GM18519 (cell line): ENCODE data around the gene AFG1L.
"Not testable (repeated sequence)": the region's sequence is repeated elsewhere in the genome, so short reads cannot be mapped to it uniquely, and the experiment has no call there.

Experiments
- ATAC-seq: cut with Tn5 transposase; IDR thresholded peaks from one replicate; pipeline ENCODE4 v1.9.1; 2021; ENCODE audit warnings: mild to moderate bottlenecking, moderate library complexity; ENCODE audit not compliant: unreplicated experiment, low FRiP score

The AFG1L gene

DNA sequence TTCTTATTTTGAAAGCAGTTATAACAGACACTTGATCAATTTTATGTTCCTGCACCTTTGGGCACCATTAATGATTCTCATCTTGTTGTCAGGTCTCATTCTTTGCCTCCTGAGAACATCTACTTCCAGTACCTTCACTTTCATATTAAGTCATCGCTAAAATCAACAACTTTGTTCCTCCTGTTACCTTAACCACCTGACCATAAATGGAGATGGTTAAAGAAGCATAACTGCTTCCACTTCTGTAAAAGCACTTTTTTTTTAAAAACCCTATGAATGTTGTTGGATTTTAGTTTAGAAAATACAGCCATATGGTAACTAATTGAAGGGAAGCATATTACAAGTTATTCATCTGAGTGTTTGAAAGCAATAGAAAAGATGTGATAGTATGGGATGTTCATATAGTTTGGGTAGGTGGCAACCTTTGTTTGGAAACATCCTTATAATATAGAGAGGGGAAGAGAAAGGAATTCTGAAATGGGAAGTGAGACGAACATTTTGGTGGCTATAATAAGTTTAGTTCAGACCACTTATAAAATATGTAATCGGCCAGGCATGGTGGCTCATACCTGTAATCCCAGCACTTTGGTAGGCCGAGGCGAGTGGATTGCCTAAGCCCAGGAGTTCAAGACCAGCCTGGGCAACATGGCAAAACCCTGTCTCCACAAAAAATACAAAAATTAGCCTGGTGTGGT is 53.9 kb downstream of the AFG1L start:
- ATAC-seq, result peak; percentile 97

DNA sequence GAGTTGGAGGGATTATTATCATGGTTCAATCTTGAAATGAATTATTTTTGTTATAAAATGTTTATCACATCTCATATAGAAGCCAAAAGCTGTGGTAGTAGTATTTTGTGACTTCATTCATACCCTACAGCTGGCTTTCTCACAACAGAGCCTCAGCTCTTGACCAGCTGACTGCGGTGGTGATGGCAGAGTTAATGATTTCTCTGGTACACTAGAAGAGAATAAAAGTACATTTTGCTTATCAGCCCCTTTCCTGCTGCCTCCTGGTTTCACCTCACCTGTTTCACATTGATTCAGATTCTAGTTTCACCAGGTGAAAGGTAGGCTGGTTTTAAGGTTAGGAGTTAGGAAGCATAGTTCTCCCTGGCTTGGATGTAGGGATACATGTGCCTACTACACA is 55.7 kb downstream of the AFG1L start:
- ATAC-seq, result no peak

GRCh38 chr6:108353853-108354252 is 59.0 kb downstream of the AFG1L start:
- no peak for ATAC-seq

DNA sequence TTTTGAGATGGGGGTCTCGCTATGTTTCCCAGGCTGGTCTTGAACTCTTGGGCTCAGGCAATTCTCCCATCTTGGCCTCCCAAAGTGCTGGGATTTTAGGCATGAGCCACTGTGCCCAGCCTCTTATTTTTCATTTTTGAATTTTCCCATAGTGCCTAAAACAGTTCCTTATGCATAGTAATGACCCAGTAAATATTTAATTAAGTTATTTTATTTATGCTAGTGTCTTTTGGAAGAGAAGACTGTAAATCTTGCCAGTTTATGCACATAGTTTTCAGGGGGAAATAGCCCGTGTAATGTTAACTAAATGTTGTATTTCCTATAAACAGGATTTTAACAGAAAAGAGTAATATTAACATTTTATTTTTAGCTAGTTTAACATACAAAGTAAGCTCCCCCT is 60.3 kb downstream of the AFG1L start:
- ATAC-seq, result no peak

DNA sequence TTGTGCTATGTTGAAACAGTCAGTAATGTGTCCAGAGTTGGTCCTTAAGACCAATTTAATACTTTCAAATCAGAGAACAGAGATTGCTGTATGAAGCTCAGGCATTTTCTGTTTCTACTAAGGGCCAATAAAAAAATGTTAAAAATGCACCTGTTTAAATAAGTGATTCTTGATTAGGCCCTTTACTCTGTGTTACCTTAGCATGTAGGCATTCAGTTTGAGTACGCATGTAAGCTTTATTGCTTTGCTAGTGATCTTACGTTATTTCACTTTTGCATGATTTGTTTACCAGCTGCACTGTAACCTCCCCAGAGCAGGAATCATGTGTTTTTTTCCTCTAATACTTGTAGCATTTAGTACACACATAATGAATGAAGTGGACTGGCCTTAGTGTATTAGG is 61.0 kb downstream of the AFG1L start:
- ATAC-seq, result no peak

DNA sequence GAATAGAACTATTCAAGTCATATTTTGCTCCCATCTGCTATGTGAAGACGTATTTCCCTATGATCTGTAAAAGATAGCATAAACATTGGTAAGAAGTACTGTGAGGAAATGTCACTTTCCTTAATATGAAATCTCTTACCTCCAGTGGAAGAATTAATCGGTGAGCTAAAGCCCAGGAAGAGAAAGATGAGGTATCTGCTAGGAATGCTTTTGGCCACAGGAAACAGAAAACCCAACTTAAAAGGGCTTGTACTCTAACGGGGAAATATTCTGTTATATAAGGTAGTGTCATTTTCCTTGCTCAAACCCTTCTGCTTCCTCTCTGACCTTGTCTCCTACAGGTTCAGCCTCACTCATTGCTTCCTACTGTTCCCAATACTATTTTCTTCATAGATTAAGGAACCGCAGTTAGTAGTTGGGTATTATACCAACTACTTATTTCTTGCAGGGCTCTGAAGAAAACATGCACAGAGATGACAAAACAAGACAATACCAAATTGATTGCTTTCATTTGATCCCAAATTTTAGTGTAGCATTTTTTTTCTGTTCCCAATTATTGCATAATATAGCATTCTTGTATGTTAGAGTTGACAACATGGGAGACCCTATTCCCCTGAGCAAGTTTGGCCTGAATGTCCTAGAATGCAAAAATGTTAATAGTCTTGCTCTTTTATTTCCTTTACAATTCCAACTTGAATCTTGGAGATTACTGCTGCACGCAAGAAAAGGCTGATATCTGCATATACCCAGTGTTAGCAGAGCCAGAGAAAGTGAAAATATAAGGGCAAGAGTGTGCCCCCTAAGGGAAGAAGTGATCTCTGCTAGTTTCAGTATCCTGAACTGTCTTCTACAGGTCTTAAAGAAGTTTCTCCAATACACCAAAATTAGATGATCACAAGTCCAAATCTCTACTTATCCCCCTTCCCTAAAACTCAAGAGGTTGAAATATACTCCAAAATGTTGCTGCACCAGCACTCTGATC is 65.3 kb downstream of the AFG1L start:
- ATAC-seq, result no peak

GRCh38 chr6:108360919-108361311 is 66.1 kb downstream of the AFG1L start:
- no peak for ATAC-seq

GRCh38 chr6:108361312-108361932 is 66.6 kb downstream of the AFG1L start:
- no peak for ATAC-seq

- ATAC-seq, result no peak
Measured at GRCh38 chr6:108362455-108362854, 67.6 kb downstream of the AFG1L start.

- no peak for ATAC-seq
Measured at GRCh38 chr6:108363113-108363512, 68.3 kb downstream of the AFG1L start.

- no peak for ATAC-seq
Measured at GRCh38 chr6:108363889-108364313, 69.0 kb downstream of the AFG1L start.

DNA sequence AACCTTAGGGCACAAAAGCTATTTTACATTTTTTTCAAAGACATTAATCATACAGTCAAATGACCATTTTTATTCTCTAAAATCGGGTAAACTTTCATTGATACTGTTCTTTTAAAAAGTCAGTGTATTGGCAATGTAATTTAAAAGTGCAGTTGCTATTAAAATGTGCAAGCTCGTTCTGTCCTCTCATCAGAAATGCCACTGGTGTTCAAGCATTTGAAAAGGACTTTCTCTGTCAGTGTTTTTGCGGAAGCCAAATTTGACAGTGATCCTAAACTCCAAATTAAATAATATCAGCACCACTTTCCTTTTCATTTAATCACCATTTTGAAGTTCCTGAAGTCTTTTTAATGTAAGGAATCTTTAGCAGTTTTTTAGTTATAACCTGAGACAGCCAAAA is 69.6 kb downstream of the AFG1L start:
- no peak for ATAC-seq

- no peak for ATAC-seq
Measured at GRCh38 chr6:108365478-108365877, 70.6 kb downstream of the AFG1L start.

DNA sequence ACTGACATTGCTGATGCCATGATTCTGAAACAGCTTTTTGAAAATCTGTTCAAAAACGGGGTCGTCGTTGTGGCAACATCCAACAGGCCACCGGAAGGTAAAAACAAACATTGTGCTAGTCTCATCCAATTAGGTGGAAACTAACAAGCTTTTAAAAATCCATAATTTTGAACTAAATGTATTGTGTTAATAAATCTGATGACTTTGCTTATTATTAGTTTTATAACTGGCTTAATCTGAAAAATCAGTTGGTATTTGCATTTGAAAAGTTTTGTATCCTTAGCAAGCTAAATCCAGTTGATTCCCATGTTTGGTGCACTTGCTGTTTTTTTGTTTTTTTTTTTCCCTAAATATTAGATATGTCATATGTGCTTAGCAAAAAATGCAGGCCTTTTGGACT is 71.4 kb downstream of the AFG1L start:
- no peak for ATAC-seq

GRCh38 chr6:108368431-108369030 is 73.7 kb downstream of the AFG1L start:
- no peak for ATAC-seq

- no peak for ATAC-seq
Measured at GRCh38 chr6:108380876-108381275, 86.0 kb downstream of the AFG1L start.

DNA sequence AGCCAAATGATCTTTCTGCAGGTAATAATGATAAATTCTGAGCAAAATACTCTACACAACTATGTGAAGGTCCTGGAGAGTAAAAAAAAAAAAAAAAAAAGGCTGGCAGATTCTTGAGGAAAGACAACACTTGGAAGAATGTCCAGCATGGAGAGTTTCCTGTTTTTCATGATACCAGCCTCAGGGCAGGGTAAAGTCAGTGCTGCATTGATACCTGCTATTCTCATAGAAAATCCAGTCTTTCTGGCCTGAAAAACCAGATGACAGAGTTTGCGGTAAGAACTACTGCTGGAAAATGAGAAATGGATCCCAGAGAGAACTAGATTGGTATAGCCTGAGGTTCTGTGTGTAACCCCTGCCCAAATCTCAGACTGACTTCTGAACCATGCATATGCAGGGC is 89.1 kb downstream of the AFG1L start:
- ATAC-seq, result no peak

DNA sequence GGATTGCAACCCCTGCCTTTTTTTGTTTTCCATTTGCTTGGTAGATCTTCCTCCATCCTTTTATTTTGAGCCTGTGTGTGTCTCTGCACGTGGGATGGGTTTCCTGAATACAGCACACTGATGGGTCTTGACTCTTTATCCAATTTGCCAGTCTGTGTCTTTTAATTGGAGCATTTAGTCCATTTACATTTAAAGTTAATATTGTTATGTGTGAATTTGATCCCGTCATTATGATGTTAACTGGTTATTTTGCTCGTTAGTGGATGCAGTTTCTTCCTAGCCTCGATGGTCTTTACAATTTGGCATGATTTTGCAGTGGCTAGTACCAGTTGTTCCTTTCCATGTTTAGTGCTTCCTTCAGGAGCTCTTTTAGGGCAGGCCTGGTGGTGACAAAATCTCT is 94.3 kb downstream of the AFG1L start:
- ATAC-seq, result not testable (repeated sequence)

- ATAC-seq, result no peak
Measured at GRCh38 chr6:108395297-108395696, 100.4 kb downstream of the AFG1L start.

GRCh38 chr6:108403236-108403635 is 108.4 kb downstream of the AFG1L start:
- no peak for ATAC-seq

DNA sequence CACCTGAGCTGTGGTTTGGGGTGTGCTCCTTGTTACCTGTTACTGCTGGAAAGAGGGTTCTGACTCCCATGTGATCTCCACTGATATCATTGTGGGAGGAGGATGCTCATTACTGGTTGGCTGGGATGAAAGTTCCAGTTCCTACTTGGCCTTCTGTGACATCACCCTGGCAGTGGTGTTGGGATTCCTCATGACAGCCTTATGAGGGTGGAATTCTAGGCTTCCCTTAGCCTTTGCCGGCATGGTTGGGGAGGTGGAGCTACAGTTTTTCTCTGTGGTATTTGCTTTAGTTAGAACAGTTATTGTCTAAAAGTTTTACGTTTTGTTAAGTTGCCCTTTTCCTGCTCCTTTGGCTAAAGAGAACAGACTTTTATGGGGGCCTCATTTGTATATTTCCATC is 112.1 kb downstream of the AFG1L start:
- ATAC-seq, result no peak
